Stomach (tissue), 4 donors: Measurements from ENCODE around the gene CSRNP2.

ENCODE experiments used
- EP300 ChIP-seq: sonication (generic); formaldehyde crosslinking; IDR thresholded peaks from one replicate; pipeline ENCODE4 v1.6.1; 2017; ENCODE audit warnings: antibody characterized with exemption
- POLR2A ChIP-seq, 4 donors: fragments of 450-650 bp; IDR thresholded peaks; one replicate each; pipeline ENCODE4 v1.6.1; 2016; ENCODE audit warnings: antibody characterized with exemption in 4 of 4, control low read depth in 2 of 4, mild to moderate bottlenecking in 1 of 4, moderate library complexity in 1 of 4
- POLR2AphosphoS5 ChIP-seq, 3 donors: sonication (generic); formaldehyde crosslinking; IDR thresholded peaks; one replicate each; pipeline ENCODE4 v1.6.1; 2016; ENCODE audit warnings: antibody characterized with exemption in 3 of 3
- TF ChIP-seq, protein P1 (sequence below), 7 experiments: fragments of 450-650 bp in 4 of 7; fragments of 200-600 bp in 3 of 7; sonication (generic) in 3 of 7; IDR thresholded peaks; one replicate each; pipeline ENCODE4 v1.5.1; 2016 to 2019; ENCODE audit warnings: antibody characterized with exemption in 7 of 7, control low read depth in 2 of 7, mild to moderate bottlenecking in 1 of 7

- TF ChIP-seq, protein P1, sequence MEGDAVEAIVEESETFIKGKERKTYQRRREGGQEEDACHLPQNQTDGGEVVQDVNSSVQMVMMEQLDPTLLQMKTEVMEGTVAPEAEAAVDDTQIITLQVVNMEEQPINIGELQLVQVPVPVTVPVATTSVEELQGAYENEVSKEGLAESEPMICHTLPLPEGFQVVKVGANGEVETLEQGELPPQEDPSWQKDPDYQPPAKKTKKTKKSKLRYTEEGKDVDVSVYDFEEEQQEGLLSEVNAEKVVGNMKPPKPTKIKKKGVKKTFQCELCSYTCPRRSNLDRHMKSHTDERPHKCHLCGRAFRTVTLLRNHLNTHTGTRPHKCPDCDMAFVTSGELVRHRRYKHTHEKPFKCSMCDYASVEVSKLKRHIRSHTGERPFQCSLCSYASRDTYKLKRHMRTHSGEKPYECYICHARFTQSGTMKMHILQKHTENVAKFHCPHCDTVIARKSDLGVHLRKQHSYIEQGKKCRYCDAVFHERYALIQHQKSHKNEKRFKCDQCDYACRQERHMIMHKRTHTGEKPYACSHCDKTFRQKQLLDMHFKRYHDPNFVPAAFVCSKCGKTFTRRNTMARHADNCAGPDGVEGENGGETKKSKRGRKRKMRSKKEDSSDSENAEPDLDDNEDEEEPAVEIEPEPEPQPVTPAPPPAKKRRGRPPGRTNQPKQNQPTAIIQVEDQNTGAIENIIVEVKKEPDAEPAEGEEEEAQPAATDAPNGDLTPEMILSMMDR (IDR thresholded peaks at IDR 0.05) = no peak
- no peak for TF ChIP-seq POLR2AphosphoS5 (IDR thresholded peaks at IDR 0.05)
- no peak for TF ChIP-seq EP300
- TF ChIP-seq POLR2A (IDR thresholded peaks at IDR 0.05) = no peak
These were observed 24.3 kb downstream of the CSRNP2 start for GRCh38 chr12:51059086-51059485.
